ENCODE measurements around the gene TMC8. TPM values are rescaled to one million over a fixed set of nuclear protein-coding genes. Genes with fewer than 3 reads are reported as not detected.

TMC8 gene
- total and polyA plus RNA-seq, 4 donors: 1.3 to 14.5 (median 5.0) TPM

DNA sequence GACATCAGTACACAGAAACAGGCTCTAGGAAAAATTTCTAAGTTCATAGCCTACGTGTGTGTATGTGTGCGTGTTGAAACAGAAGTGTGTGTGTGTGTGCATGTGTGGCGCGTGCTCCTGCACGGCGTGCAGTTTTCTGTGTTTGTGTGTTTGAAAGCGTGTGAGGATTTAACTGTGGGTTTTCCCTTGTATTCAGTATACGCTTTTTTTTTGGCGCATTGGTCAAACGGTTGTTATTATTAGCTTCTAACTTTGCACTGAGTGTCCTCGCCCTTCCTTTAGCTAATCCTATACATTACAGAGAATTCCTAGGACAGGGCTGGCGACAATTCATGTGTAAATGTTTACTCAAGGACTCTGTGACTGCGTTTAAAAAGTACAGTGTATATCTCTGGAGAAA is 25.0 kb upstream of the TMC8 start:
- H3K4me1 ChIP-seq (ENCODE audit: control insufficient read depth in 4 of 4, insufficient read depth in 4 of 4, low read length in 3 of 4): no peaks in the 10 kb centered on the region
- WGBS: 81% methylated on average over 13 of the region's 13 CpGs
- H3K36me3 ChIP-seq (ENCODE audit: control insufficient read depth in 4 of 4, insufficient read depth in 3 of 4, low read depth in 1 of 4, low read length in 3 of 4): peaks cover 3 to 31% (median 13%) of the 10 kb centered on the region in 4 donors
- H3K27ac ChIP-seq (ENCODE audit: low read depth in 1 of 2, low read length in 2 of 2): no peak overlapping the region
- DNase-seq (ENCODE audit: low spot score): no peak
- no peak overlapping the region for H3K9ac ChIP-seq (ENCODE audit: low read depth in 1 of 2, low read length in 2 of 2)
- no peaks in the 10 kb centered on the region for H3K9me3 ChIP-seq (ENCODE audit: control insufficient read depth in 4 of 4, low read length in 3 of 4)
- no peak overlapping the region for H3K4me3 ChIP-seq (ENCODE audit: low read depth in 1 of 3, low read length in 3 of 3)
- no peaks in the 10 kb centered on the region for H3K27me3 ChIP-seq (ENCODE audit: control insufficient read depth in 4 of 4, insufficient read depth in 4 of 4, low read length in 3 of 4)
- TF ChIP-seq HNF4G (IDR thresholded peaks at IDR 0.05) (no peak), RXRA (IDR thresholded peaks at IDR 0.05) (no peak), JUND (IDR thresholded peaks at IDR 0.05) (no peak), GABPA (IDR thresholded peaks at IDR 0.05 in 1 of 2, conservative IDR thresholded peaks at IDR 0.05 in 1 of 2) (no peak), FOXA1 (IDR thresholded peaks at IDR 0.05) (no peak), SP1 (IDR thresholded peaks at IDR 0.05) (no peak), FOXA2 (IDR thresholded peaks at IDR 0.05) (no peak), YY1 (IDR thresholded peaks at IDR 0.05) (no peak), EGR1 (IDR thresholded peaks at IDR 0.05; ENCODE audit: low read depth in 2 of 2) (no peak), TAF1 (conservative IDR thresholded peaks at IDR 0.05) (no peak), NR2F2 (IDR thresholded peaks at IDR 0.05) (no peak), HNF4A (conservative IDR thresholded peaks at IDR 0.05) (no peak)
- TF ChIP-seq, protein P1, sequence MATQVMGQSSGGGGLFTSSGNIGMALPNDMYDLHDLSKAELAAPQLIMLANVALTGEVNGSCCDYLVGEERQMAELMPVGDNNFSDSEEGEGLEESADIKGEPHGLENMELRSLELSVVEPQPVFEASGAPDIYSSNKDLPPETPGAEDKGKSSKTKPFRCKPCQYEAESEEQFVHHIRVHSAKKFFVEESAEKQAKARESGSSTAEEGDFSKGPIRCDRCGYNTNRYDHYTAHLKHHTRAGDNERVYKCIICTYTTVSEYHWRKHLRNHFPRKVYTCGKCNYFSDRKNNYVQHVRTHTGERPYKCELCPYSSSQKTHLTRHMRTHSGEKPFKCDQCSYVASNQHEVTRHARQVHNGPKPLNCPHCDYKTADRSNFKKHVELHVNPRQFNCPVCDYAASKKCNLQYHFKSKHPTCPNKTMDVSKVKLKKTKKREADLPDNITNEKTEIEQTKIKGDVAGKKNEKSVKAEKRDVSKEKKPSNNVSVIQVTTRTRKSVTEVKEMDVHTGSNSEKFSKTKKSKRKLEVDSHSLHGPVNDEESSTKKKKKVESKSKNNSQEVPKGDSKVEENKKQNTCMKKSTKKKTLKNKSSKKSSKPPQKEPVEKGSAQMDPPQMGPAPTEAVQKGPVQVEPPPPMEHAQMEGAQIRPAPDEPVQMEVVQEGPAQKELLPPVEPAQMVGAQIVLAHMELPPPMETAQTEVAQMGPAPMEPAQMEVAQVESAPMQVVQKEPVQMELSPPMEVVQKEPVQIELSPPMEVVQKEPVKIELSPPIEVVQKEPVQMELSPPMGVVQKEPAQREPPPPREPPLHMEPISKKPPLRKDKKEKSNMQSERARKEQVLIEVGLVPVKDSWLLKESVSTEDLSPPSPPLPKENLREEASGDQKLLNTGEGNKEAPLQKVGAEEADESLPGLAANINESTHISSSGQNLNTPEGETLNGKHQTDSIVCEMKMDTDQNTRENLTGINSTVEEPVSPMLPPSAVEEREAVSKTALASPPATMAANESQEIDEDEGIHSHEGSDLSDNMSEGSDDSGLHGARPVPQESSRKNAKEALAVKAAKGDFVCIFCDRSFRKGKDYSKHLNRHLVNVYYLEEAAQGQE (IDR thresholded peaks at IDR 0.05): no peak
- TF ChIP-seq, protein P2, sequence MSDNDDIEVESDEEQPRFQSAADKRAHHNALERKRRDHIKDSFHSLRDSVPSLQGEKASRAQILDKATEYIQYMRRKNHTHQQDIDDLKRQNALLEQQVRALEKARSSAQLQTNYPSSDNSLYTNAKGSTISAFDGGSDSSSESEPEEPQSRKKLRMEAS (IDR thresholded peaks at IDR 0.05): no peak
- TF ChIP-seq, protein P3, sequence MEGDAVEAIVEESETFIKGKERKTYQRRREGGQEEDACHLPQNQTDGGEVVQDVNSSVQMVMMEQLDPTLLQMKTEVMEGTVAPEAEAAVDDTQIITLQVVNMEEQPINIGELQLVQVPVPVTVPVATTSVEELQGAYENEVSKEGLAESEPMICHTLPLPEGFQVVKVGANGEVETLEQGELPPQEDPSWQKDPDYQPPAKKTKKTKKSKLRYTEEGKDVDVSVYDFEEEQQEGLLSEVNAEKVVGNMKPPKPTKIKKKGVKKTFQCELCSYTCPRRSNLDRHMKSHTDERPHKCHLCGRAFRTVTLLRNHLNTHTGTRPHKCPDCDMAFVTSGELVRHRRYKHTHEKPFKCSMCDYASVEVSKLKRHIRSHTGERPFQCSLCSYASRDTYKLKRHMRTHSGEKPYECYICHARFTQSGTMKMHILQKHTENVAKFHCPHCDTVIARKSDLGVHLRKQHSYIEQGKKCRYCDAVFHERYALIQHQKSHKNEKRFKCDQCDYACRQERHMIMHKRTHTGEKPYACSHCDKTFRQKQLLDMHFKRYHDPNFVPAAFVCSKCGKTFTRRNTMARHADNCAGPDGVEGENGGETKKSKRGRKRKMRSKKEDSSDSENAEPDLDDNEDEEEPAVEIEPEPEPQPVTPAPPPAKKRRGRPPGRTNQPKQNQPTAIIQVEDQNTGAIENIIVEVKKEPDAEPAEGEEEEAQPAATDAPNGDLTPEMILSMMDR (IDR thresholded peaks at IDR 0.05; ENCODE audit: low read depth, low read length, missing input control): no peak
- TF ChIP-seq, protein P4, sequence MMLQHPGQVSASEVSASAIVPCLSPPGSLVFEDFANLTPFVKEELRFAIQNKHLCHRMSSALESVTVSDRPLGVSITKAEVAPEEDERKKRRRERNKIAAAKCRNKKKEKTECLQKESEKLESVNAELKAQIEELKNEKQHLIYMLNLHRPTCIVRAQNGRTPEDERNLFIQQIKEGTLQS (IDR thresholded peaks at IDR 0.05): no peak
- TF ChIP-seq, protein P5, sequence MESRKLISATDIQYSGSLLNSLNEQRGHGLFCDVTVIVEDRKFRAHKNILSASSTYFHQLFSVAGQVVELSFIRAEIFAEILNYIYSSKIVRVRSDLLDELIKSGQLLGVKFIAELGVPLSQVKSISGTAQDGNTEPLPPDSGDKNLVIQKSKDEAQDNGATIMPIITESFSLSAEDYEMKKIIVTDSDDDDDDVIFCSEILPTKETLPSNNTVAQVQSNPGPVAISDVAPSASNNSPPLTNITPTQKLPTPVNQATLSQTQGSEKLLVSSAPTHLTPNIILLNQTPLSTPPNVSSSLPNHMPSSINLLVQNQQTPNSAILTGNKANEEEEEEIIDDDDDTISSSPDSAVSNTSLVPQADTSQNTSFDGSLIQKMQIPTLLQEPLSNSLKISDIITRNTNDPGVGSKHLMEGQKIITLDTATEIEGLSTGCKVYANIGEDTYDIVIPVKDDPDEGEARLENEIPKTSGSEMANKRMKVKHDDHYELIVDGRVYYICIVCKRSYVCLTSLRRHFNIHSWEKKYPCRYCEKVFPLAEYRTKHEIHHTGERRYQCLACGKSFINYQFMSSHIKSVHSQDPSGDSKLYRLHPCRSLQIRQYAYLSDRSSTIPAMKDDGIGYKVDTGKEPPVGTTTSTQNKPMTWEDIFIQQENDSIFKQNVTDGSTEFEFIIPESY (IDR thresholded peaks at IDR 0.05): no peak

DNA sequence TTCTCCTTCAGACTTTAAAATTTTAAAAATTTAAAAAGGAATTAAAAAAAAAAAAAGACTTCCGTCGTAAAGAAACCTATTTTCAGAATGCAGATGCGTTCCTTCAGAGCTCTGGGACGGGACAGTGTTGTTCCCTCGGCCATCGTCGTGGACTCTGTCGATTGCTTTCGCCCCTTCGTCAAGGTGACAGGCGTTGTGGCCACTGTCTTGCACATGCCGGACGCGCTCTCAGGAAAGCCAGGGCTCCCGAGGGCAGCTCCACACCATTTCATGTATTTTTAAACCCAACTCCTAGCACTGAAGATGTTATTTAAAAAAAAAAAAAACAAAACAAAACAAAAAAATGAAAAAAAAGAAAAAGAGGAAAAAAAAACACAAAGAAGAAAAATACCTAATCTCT is 24.4 kb upstream of the TMC8 start:
- no peak for DNase-seq (ENCODE audit: low spot score)
- H3K27ac ChIP-seq (ENCODE audit: low read depth in 1 of 2, low read length in 2 of 2): no peak overlapping the region
- no peaks in the 10 kb centered on the region for H3K27me3 ChIP-seq (ENCODE audit: control insufficient read depth in 4 of 4, insufficient read depth in 4 of 4, low read length in 3 of 4)
- H3K9ac ChIP-seq (ENCODE audit: low read depth in 1 of 2, low read length in 2 of 2): no peak overlapping the region
- no peaks in the 10 kb centered on the region for H3K9me3 ChIP-seq (ENCODE audit: control insufficient read depth in 4 of 4, low read length in 3 of 4)
- no peak overlapping the region for H3K4me3 ChIP-seq (ENCODE audit: low read depth in 1 of 3, low read length in 3 of 3)
- H3K36me3 ChIP-seq (ENCODE audit: control insufficient read depth in 4 of 4, insufficient read depth in 3 of 4, low read depth in 1 of 4, low read length in 3 of 4): peaks cover 3 to 32% (median 13%) of the 10 kb centered on the region in 4 donors
- WGBS: 91% methylated on average over 15 of the region's 15 CpGs
- H3K4me1 ChIP-seq (ENCODE audit: control insufficient read depth in 4 of 4, insufficient read depth in 4 of 4, low read length in 3 of 4): no peaks in the 10 kb centered on the region
- TF ChIP-seq, protein P1 (IDR thresholded peaks at IDR 0.05): no peak
- TF ChIP-seq, protein P4 (IDR thresholded peaks at IDR 0.05): no peak
- TF ChIP-seq RXRA (IDR thresholded peaks at IDR 0.05) (no peak), GABPA (IDR thresholded peaks at IDR 0.05 in 1 of 2, conservative IDR thresholded peaks at IDR 0.05 in 1 of 2) (no peak), NR2F2 (IDR thresholded peaks at IDR 0.05) (no peak), HNF4A (conservative IDR thresholded peaks at IDR 0.05) (no peak), YY1 (IDR thresholded peaks at IDR 0.05) (no peak), SP1 (IDR thresholded peaks at IDR 0.05) (no peak)
- TF ChIP-seq, protein P3 (IDR thresholded peaks at IDR 0.05; ENCODE audit: low read depth, low read length, missing input control): no peak

All from liver (tissue), 9 donors.